HG02885 (cell line): ENCODE data around the gene KLHL26.

Source experiments
- ATAC-seq: cut with Tn5 transposase; IDR thresholded peaks from one replicate; pipeline ENCODE4 v1.9.1; 2021; ENCODE audit warnings: mild to moderate bottlenecking; ENCODE audit not compliant: unreplicated experiment, poor library complexity

The KLHL26 gene

GRCh38 chr19:18709546-18709945 lies 72.7 kb downstream of the KLHL26 start:
- no peak for ATAC-seq

GRCh38 chr19:18710186-18710585 lies 73.4 kb downstream of the KLHL26 start:
- ATAC-seq: no peak

- no peak for ATAC-seq
Observed at GRCh38 chr19:18710996-18711751, 74.3 kb downstream of the KLHL26 start.

GRCh38 chr19:18711893-18712292 lies 75.1 kb downstream of the KLHL26 start:
- ATAC-seq: no peak

GRCh38 chr19:18712981-18713380 lies 76.2 kb downstream of the KLHL26 start:
- ATAC-seq: no peak

GRCh38 chr19:18713550-18714117 lies 76.8 kb downstream of the KLHL26 start:
- ATAC-seq: no peak

GRCh38 chr19:18715416-18715815 lies 78.6 kb downstream of the KLHL26 start:
- ATAC-seq: no peak

GRCh38 chr19:18716857-18717256 lies 80.0 kb downstream of the KLHL26 start:
- no peak for ATAC-seq

- no peak for ATAC-seq
Observed at GRCh38 chr19:18717601-18718000, 80.8 kb downstream of the KLHL26 start.

GRCh38 chr19:18718015-18718526 lies 81.2 kb downstream of the KLHL26 start:
- no peak for ATAC-seq

- ATAC-seq: no peak
Observed at GRCh38 chr19:18718846-18719458, 82.1 kb downstream of the KLHL26 start.

GRCh38 chr19:18719541-18719940 lies 82.7 kb downstream of the KLHL26 start:
- no peak for ATAC-seq
